Endometrial microvascular endothelial cells (primary cell): ENCODE measurements around the gene KCTD13. TPM values are rescaled to one million over a fixed set of nuclear protein-coding genes. Genes with fewer than 3 reads are reported as not detected.
"Not testable (repeated sequence)": the region's sequence is repeated elsewhere in the genome, so short reads cannot be mapped to it uniquely, and the experiment has no call there.

Source experiments
- in situ Hi-C: cut with HindIII; loops from 2 replicates; pipeline ENCODE4 v1.10.0; 2017; ENCODE audit warnings: low sequenced_read_pairs, low pct_unique_long_range_greater_than_20kb; ENCODE audit errors: inconsistent ontology term
- total RNA-seq: library from RNA; depleted of rRNA; stranded (reverse); fragments of >200 nt; gene quantifications from one replicate; pipeline ENCODE4 v1.2.3, GENCODE V29; 2015; ENCODE audit errors: inconsistent ontology term

The KCTD13 gene
- total RNA-seq, 1 donor from 2014 or later, result 4.2 TPM

GRCh38 chr16:29910819-29911675 is 15.0 kb downstream of the KCTD13 start:
- in situ Hi-C loops, result no loop called here

- in situ Hi-C loops, result not testable (repeated sequence)
Observed at GRCh38 chr16:29909851-29910250, 16.2 kb downstream of the KCTD13 start.

- in situ Hi-C loops, result no loop called here
Observed at GRCh38 chr16:29909391-29909790, 16.6 kb downstream of the KCTD13 start.

GRCh38 chr16:29908719-29909220 is 17.3 kb downstream of the KCTD13 start:
- in situ Hi-C loops, result no loop called here

- in situ Hi-C loops, result no loop called here
Observed at GRCh38 chr16:29907973-29908372, 18.1 kb downstream of the KCTD13 start.

- in situ Hi-C loops, result no loop called here
Observed at GRCh38 chr16:29906520-29907244, 19.3 kb downstream of the KCTD13 start.

- in situ Hi-C loops, result no loop called here
Observed at GRCh38 chr16:29905668-29906067, 20.4 kb downstream of the KCTD13 start.

- in situ Hi-C loops, result no loop called here
Observed at GRCh38 chr16:29904947-29905346, 21.1 kb downstream of the KCTD13 start.

- in situ Hi-C loops, result no loop called here
Observed at GRCh38 chr16:29903590-29903989, 22.4 kb downstream of the KCTD13 start.

- in situ Hi-C loops, result no loop called here
Observed at GRCh38 chr16:29901607-29901945, 24.4 kb downstream of the KCTD13 start.

- in situ Hi-C loops, result no loop called here
Observed at GRCh38 chr16:29900888-29901606, 25.0 kb downstream of the KCTD13 start.

- in situ Hi-C loops, result no loop called here
Observed at GRCh38 chr16:29900102-29900887, 25.7 kb downstream of the KCTD13 start, which contains the start of gene ASPHD1. Gene ASPHD1, plus strand, starts transcription at chr16:29900488. Its CDS starts 484 bp downstream, at chr16:29900972.

- in situ Hi-C loops, result no loop called here
Observed at GRCh38 chr16:29899516-29900101, 26.4 kb downstream of the KCTD13 start, which contains the start of gene SEZ6L2. Gene SEZ6L2, minus strand, starts transcription at chr16:29899550. Its CDS starts 531 bp downstream, at chr16:29899019.

- in situ Hi-C loops, result no loop called here
Observed at GRCh38 chr16:29898804-29899515, 27.1 kb downstream of the KCTD13 start.

GRCh38 chr16:29898135-29898803 is 27.8 kb downstream of the KCTD13 start:
- in situ Hi-C loops, result no loop called here

GRCh38 chr16:29897333-29897732 is 28.7 kb downstream of the KCTD13 start:
- in situ Hi-C loops, result no loop called here

GRCh38 chr16:29896841-29897240 is 29.2 kb downstream of the KCTD13 start:
- in situ Hi-C loops, result no loop called here
